NOMO-1 (cell line): ENCODE data around the gene SLC37A1.
"Not testable (repeated sequence)": the region's sequence is repeated elsewhere in the genome, so short reads cannot be mapped to it uniquely, and the experiment has no call there.

Source experiments
- DNase-seq, 2 experiments: peaks; one replicate each; lab custom pipeline; 2025; ENCODE audit not compliant: unreplicated experiment in 2 of 2; lab: John Stamatoyannopoulos, UW

SLC37A1 gene

DNA sequence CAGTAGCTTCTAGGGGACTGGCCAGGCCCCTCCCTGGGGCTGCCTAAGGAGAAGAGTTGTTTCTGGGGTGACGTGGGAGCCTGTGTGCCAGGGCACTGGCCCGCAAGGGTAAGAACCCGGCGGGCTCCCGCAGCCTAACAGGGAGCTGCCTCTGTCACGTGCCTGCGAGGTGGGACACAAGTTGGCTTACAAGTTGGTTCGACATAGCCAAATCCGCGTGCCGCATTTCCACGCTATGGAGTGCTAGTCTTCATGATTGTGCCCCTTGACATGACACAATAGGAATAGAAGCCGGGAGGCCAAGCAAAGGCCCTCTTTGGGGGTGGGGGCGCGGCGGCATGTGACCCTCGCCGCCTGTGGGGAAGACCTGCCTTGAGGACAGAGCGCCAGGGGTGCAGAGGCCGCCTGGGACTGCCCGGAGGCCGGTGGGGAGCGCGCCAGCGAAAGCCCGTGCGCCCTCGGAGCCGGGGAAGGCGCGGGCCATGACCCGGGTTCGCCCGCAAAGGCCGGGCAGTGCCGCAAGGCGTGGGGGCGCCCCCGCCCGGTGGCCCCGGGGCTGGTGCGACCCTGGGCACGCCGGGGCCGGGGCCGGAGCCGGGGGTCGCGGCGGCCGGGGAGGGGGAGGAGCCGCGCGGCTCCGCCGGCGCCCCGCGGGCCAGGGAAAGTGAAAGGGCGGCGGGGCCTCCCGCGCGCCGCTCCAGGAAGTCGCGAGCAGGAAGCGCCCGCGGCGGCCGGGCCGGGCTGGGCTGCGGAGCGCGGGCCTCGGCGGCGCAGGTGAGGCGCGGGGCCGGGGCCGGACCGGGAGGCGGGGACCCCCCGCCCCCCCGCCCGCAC, at the start of gene SLC37A1:
Gene SLC37A1 (plus strand): TSS at position 702 of the 834 bp plus-strand sequence. CDS start 4,603 bp downstream, outside the sequence.
- peak; percentile 31 to 32 for DNase-seq

- no peak for DNase-seq
Measured at GRCh38 chr21:42463861-42464515, 49.7 kb upstream of the SLC37A1 start.

DNA sequence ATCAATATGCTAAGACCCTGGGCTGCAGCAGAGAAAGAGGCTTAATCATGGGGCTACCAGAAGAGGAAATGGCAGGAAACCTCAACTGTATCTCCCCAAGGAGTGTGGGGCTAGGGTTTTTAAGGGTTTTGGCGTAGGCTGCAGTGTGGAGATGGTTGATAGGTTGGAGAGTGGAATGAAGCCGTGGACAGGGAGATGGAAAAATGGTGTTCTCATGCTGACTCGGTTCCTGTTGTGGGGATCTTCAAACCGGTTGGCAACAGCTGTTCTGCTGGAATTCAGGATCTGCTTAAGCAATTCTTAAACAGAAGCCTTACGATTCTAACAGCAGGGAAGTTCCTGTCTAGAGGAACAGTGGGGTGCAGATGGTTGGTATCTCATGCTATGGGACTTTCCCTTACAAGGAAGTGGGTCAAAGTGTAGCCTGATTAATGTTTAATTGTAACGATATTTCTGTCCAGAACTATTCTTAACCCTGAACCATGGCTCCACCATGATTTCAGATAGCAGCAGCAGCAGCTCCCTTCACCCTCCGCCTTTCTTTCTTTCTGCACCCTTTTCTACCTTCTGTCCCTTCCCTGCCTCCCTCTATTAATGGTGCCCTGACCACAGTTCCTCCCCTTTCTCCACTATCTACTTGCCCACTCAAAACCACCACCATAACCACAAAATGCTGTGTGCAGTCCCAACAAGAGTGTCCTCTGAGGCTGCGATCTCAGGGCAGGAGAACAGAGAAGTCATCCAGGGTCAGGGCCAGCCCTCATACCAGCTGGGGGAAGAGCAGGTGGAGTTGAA, 48.4 kb upstream of the SLC37A1 start:
- peak; percentile 5 to 23 for DNase-seq

- DNase-seq: no peak
Measured at GRCh38 chr21:42465803-42466127, 47.9 kb upstream of the SLC37A1 start.

GRCh38 chr21:42466700-42467099, 47.0 kb upstream of the SLC37A1 start:
- no peak for DNase-seq

GRCh38 chr21:42467140-42467983, 46.3 kb upstream of the SLC37A1 start:
- DNase-seq: peak; percentile 5 to 25

- no peak for DNase-seq
Measured at GRCh38 chr21:42468491-42469131, 45.0 kb upstream of the SLC37A1 start.

- DNase-seq: no peak
Measured at GRCh38 chr21:42469272-42469671, 44.4 kb upstream of the SLC37A1 start.

DNA sequence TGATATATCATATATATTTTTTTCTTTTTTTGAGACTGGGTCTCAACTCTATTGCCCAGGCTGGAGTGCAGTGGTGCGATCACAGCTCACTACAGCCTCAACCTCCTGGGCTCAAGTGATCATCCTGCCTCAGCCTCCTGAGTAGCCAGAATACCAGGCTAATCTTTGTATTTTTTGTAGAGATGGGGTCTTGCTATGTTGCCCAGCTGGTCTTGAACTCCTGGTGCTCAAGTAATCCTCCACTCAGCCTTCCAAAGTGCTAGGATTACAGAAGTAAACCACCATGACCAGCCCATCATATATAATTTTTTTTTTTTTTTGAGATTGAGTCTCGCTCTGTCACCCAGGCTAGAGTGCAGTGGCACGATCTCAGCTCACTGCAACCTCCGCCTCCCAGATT, 43.9 kb upstream of the SLC37A1 start:
- DNase-seq: not testable (repeated sequence)

DNA sequence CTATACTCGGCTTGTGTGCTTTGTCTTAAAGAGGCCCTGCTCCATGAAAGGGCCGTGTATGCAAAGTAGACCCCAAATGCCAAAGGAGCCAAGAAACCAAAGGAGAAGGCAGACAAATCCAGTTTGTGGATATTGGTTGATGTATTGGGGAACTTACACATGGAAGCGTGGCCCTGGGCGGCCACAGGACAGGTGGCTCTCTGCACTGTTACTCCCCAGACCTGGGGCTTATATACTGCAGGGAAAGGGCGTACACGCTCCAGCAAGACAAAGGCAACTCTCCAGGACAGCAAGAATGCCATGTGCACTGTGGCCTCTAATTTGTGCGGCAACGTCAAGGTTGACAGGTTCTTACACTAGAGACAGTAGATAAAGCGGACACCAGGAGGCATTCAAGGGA, 42.4 kb upstream of the SLC37A1 start:
- DNase-seq: no peak

DNA sequence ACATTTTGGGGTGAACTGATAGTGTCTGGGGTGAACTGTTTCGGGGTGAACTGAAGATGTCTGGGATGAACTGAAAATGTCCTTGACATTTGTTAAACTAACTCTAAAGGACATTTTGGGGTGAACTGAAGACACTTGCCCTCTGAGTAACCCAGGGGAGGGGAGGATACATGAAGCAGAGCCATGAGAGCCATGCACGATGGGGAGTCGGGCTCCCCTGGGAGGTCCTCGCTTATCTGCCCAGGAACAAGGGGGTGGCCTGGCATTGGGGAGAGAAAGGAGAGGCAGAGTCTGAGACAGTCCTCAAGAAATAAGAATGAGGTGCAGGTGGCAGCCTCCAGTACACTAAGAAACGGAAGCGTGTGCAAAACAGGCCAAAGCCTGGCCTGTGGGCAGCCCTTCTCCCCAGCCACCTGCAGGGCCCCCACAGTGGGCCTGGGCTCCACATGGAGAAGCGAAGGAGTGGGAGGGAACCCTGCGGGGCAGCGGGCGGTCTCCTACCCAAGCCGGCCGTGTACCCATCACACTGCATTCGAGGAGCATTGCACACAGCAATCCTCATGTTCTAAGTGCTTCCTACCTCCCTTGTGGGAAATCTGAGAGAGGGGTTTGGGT, 41.8 kb upstream of the SLC37A1 start:
- DNase-seq: no peak

GRCh38 chr21:42472521-42472920, 41.1 kb upstream of the SLC37A1 start:
- no peak for DNase-seq

DNA sequence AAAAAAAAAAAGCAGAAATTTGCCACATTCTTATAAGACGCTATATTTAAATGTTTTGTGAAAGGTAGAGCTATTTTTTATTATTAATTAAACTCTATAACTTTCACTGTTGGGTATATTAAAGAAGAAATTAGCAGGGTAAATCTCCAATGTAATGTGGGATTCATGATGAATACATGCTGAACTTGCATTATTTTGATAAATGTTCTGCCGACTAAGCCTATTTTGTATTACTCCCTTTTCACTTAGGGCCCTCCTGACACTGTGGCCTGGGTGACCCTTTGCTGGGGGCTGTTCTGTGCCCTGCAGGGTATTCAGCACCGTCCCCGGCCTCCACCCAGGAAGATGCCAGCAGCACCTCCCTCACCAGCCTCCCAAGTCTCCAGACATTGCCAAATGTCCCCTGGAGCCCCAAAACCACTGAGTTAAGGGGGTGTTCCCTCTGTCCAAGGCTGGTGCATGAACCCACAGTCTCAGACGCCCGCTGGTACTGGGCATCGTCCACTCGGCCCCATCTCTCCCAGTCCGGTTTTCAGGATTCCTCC, 40.1 kb upstream of the SLC37A1 start:
- no peak for DNase-seq

DNA sequence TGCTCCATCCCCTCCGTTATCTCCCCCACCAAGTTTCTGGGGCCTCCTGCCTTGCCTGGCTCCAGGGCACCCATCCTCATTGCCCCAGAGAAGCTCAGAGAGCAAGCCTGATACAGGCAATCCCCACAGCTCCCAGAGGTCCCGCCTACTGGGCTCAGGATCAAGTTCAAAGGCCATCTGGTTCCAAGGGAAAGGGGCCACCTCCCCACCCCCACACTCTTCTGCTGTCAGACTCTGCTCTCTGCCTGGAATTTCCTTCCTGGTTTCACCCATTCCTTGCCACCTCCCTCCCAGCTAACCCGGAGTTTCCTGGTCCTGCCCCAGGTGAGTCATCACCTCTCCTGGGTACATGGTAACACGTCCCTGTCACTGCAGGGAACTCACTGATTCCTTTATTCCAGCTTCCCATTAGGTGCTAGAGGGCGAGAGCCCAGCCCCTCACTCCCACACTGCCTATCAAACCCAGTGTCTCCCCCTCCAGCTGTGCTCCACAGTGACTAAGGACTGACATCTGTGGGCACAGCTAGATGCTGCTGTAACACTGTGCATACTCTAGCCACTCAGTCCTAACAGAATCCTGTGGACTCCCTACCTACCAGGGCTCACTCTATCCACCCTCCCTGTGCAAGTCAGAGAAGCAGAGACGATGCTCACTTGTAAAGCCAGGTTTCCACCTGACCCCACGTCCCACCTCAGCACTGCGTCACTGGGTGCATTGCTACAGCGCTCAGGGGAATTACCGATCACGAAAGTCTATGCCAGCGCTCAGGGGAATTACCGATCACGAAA, 39.4 kb upstream of the SLC37A1 start:
- no peak for DNase-seq

DNA sequence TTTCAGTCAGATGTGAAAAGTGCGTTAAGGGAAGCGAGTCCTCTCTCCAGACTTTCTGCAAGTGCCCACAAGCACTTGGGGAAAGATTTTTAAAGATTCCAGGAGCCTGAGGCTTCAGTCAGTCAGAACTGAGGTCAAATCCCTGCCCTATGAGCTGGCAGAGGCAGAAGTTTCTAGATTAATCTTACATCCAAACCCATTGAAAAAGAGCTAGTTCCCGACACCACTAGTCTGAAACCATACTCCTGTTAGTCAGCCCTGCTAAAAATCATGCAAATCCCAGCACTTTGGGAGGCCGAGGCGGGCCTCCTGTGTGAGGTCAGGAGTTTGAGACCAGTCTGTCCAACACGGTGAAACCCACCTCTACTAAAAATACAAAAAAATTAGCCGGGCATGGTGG, 38.6 kb upstream of the SLC37A1 start:
- no peak for DNase-seq

DNA sequence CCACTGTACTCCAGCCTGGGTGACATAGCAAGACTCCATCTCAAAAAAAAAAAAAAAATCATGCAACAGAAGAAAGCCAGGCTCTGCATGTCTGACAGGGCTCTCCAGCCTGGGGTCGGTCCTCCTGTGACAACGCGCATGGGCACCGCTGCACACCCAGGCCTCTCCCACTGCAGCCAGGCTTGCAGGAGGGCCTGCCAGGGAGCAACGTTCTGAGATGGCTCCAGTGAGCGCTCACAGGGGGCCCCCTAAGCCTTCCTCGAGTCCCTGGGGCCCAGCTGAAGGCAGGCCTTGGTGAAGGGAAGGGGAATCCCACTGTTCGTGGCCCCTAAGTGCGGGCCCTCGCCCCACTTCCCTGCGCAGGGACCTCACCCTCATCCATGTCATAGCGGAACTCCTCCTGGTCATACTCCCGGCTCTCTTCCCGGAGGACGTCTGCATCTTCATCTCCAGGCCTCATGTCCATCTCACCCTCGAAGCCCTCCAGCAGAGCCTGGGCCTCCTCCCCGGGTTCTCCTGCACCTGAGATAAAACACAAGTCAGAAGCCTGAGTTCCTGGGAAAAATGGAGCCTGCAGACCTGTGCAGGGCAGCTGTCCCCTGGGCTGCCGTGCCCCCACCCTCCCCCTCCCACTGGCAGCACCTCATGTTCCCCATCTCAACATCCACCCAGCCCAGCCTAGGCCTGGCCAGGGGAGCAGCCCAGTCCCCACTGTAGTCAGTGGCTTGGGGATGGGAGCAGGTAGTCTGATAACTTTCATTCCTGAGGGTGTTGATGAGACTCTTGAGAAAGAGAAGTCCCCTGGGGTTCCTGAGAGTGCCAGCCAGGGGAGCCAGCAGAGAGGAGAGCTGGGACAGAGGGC, 37.9 kb upstream of the SLC37A1 start:
- no peak for DNase-seq

DNA sequence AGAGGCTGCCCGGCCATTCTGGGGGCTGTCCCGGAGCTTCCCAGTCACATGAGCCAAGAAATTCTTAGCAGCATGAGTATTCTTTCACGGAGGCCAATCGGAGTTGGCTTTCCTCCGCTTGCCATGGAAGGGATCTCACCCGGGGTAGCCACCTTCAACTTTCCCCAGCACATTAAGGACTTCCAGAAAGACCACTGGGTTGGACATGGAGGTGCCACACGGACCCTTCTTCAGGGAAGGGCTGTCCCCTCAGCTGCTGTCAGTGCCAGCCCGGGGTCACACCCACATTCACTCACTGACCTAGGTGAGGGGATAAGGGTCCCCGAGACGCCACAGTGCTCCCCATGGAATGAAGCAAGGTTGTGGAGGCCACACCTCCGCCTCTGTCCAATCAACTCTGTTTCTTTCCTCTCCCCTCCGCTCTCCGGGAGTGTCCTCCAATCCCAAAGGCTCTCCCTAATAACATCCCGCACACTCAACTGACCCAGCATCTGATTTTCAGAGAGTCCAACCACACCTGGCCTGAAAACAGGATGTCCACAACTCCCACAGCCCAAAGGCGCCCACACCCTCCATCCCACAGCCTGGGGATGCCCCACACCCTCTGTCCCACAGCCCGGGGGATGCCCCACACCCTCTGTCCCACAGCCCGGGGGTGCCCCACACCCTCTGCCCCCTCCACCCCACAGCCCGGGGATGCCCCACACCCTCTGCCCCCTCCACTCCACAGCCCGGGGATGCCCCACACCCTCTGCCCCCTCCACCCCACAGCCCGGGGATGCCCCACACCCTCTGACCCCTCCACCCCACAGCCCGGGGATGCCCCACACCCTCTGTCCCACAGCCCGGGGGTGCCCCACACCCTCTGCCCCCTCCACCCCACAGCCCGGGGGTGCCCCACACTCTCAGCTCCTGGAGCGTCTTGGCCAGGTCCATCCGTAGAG, 37.0 kb upstream of the SLC37A1 start:
- no peak for DNase-seq
